Umbilical cord (tissue), 2 donors: ENCODE measurements around the gene MAGEC1. TPM values are rescaled to one million over a fixed set of nuclear protein-coding genes. Genes with fewer than 3 reads are reported as not detected.
"Not testable (repeated sequence)": the region's sequence is repeated elsewhere in the genome, so short reads cannot be mapped to it uniquely, and the experiment has no call there.

ENCODE experiments used
- DNase-seq: peaks from one replicate; pipeline ENCODE4 v3.0.0-alpha.2; 2015; ENCODE audit warnings: low spot score
- total RNA-seq: library from RNA; depleted of rRNA; stranded (reverse); fragments of >200 nt; gene quantifications from one replicate; pipeline ENCODE4 v1.2.3, GENCODE V29; 2014; ENCODE audit warnings: low replicate concordance; ENCODE audit not compliant: insufficient read depth

The MAGEC1 gene
- 0.48 TPM for total RNA-seq

DNA sequence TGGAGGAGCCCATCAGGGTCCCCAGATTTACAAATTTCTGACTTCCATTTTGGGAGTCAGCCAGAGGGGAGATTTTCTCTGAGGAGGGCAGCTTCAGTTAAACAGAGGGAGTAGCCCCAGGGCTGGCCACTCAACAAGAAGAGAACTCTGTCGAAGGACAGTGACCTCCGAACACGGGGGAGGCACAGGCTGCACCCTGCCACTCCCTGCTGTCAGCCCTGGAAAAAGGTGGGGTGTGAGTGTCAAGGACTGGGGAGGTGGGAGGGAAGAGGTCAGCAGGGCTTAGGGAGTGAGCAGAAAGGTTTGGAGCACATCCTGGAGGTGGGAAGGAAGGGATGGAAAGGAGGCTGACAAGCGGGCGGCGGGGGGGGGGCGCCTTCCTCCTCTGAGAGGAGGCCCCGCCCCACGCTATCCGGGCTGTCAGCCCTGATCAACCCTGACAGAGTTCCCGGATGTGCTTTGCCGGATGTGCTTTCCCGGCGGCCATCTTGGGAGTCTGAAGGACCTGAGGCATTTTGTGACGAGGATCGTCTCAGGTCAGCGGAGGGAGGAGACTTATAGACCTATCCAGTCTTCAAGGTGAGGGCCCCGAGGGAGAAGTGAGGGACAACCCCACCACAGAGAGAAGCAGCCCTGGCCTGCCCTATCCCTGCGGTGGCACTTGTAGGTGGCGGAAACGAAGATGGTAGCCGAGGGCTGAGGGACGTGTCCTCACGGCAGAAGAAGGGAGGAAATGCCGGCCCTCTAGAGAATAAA lies at the start of gene MAGEC1:
TSS of gene MAGEC1 (plus strand) at position 495 of the 756 bp plus-strand sequence. CDS start 1,179 bp downstream, outside the sequence.
- no peak for DNase-seq

DNA sequence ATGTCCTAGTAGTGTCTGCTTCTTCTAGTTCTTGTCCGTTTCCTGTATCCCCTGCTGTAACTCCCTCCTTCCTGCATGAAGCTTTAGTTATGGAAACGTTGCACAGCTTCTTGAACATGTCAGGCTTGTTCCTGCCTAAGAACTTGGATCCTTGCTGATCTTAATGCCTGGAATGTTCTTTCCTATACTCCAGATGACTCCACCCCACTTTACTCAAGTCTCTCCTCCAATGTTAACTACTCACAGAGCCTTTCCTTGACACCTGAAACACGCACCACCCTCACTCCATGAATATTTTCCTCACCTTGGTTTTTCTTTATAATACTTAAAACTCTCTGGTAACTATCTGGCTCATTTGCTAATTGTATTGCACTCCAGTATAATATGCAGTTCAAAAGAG lies 46.2 kb upstream of the MAGEC1 start:
- DNase-seq = no peak

GRCh38 chrX:141879616-141880015 lies 24.1 kb upstream of the MAGEC1 start:
- DNase-seq = no peak

- not testable (repeated sequence) for DNase-seq
Observed at GRCh38 chrX:141888811-141889210, 14.9 kb upstream of the MAGEC1 start.

DNA sequence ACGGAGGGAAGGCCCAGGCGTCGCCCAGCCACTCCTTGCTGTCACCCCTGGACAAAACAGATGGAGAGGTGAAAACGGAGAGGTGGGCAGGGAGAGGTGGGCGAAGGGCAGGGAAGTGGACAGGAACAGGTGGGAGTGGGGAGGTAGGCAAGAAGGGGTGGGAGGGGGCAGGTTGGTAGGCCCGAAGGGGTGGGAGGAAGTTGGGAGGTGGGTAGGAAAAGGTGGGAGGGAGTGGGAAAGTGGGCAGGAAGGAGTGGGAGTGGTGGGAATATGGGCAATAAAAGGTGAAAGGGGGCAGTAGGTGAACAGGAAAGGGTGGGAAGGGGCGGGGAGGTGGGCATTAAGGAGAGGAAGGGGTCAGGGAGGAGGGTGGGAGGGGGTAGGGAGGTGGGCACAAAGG lies 9.0 kb upstream of the MAGEC1 start:
- DNase-seq = no peak

- DNase-seq = no peak
Observed at GRCh38 chrX:141897690-141898089, 6.0 kb upstream of the MAGEC1 start.

GRCh38 chrX:141902366-141902765 lies 1.3 kb upstream of the MAGEC1 start:
- DNase-seq = no peak

DNA sequence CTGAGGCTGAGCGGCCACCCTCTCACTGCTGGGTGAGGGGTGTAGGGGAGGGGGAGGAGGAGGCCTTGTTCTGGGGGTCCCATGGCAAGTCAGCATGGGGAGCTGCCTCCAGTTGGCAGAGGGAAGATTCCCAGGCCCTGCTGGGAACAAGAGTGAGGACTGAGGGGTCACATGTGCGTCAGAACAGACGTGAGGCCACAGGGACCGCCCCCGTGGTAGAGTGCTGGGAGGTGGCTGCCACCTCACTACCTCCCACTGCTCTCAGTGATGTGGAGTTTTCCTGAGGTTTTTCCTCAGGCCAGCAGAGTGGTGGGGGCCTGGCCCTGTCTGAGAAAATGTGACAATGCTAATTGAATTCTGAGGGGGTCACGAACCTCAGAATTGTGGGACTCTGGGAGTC lies 568 bp downstream of the MAGEC1 start:
- DNase-seq = no peak

- DNase-seq = no peak
Observed at GRCh38 chrX:141917801-141918200, 14.1 kb downstream of the MAGEC1 start.

- DNase-seq = no peak
Observed at GRCh38 chrX:141924293-141924692, 20.6 kb downstream of the MAGEC1 start.

GRCh38 chrX:141928432-141928831 lies 24.7 kb downstream of the MAGEC1 start:
- DNase-seq = no peak

DNA sequence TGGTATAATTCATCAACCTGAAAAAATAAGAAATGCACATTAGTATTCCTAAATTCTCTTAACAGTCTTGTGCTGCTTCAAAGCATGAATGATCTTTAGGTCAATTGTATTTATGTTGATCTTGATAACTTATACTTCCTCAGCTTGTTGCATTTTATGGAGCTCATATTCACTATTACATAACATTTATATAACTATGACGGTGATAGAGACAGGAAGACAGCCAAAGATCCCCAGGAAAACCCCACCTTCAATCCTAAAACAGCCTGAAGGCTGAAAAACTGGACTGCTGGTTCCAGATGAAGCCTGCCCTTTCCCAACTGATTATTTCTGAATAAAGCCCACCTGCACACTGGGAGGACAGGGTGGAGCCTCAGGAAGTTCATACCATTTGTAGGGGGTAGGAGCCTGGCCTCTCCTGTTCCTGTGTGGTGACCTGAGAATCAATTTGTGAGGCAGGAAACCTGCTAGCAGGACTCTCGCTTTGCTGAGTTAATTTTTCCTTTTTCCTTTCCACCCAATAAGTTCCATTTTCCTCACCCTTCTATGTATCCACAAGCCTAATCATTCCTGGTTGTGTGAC lies 30.5 kb downstream of the MAGEC1 start:
- no peak for DNase-seq

DNA sequence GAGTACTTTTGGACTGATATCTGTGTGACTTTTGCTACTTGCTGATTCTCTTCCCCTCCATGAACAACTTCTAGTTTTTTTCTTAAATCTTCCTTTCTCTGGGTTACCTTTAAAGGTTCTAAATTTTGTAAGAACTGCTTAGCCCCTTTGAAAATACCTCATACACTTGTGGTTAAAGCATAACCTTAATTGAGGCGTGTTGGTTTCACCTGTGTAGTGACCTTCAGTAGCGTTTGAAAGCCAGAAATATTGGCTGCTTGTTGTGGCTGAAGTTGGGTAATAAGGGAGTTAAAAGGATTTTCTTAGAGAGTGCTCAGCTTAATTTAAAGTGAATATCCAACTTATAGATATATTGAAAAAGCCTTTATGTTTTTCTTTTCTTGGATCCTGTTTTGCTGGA lies 32.0 kb downstream of the MAGEC1 start:
- no peak for DNase-seq

DNA sequence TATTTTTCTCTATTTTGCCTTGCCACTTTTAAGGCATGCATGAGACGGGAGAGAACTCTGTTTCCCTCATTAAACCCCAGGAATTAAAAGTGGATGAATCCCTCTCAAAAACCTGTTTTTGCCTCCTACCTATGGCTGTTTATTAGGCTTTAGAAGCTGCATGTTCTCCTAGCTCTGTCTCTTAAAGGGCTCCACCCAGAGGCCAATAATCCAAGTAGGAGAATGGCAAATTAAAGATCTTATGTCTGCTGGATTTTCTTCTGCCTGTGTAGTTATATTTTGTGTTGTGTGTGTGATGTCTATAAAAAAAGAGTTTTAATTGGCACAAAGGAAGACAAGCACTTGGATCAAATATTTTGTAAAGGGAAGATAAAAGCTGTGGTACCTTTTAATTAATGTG lies 32.4 kb downstream of the MAGEC1 start:
- no peak for DNase-seq

GRCh38 chrX:141941234-141941633 lies 37.5 kb downstream of the MAGEC1 start:
- DNase-seq = no peak

DNA sequence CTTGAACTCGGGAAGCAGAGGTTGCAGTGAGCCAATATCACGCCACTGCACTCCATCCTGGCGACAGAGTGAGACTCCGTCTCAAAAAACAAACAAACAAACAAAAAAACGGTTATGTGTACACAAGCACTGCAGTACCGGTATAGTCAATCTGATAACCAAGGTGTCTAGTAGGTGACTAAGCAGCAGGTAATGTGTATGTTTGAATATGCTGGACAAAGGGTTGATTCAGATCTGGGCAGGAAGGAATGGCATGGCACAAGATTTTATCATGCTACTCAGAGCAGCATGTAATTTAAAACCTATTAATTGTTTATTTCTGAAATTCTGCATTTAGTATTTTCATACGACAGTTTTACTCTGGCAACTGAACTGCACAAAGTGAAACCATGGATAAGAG lies 41.7 kb downstream of the MAGEC1 start:
- DNase-seq = no peak

GRCh38 chrX:141947350-141947749 lies 43.7 kb downstream of the MAGEC1 start:
- DNase-seq = no peak

- DNase-seq = no peak
Observed at GRCh38 chrX:141952603-141953002, 48.9 kb downstream of the MAGEC1 start.

DNA sequence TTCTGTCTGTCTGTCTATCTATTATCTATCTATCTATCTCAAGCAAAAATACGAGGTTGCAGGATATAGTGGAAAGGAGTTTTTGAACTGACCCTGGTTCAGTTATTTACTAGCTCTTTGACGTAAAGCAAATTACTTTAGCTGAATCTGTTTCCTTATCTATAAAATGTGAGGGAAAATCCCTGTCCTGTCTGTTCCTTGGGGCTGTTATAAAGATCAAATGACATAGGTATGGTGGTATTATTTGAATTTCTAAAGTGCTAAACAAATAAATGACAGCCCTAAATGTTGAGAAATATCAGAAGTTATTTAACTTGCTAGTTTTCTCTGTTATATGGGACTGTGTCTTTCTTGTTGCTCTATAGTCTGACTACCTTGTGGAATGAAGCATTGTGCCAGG lies 55.0 kb downstream of the MAGEC1 start:
- DNase-seq = no peak
